HG02852 (cell line): ENCODE measurements around the gene EIF3I.
A peak's percentile ranks its signal among the peaks of the same experiment; 100 is the strongest.
"Not testable (repeated sequence)": the region's sequence is repeated elsewhere in the genome, so short reads cannot be mapped to it uniquely, and the experiment has no call there.

ENCODE experiments used
- ATAC-seq: cut with Tn5 transposase; IDR thresholded peaks from one replicate; pipeline ENCODE4 v1.9.1; 2021; ENCODE audit warnings: mild to moderate bottlenecking, moderate library complexity; ENCODE audit not compliant: unreplicated experiment

Gene EIF3I

GRCh38 chr1:32231843-32232432 is 9.7 kb downstream of the EIF3I start:
- no peak for ATAC-seq

GRCh38 chr1:32232558-32233304 is 10.5 kb downstream of the EIF3I start:
- ATAC-seq, result no peak

- ATAC-seq, result no peak
These were observed 12.6 kb downstream of the EIF3I start for GRCh38 chr1:32234792-32235191.

GRCh38 chr1:32239337-32239736 is 17.1 kb downstream of the EIF3I start:
- no peak for ATAC-seq

GRCh38 chr1:32239790-32240139 is 17.6 kb downstream of the EIF3I start:
- no peak for ATAC-seq

- ATAC-seq, result no peak
These were observed 18.1 kb downstream of the EIF3I start for GRCh38 chr1:32240140-32240951.

GRCh38 chr1:32241001-32241763 is 19.0 kb downstream of the EIF3I start:
- ATAC-seq, result no peak

- no peak for ATAC-seq
These were observed 20.2 kb downstream of the EIF3I start for GRCh38 chr1:32242341-32242851.

- ATAC-seq, result no peak
These were observed 24.7 kb downstream of the EIF3I start, which contains the start of gene FAM167B for GRCh38 chr1:32246888-32247273. TSS of gene FAM167B (plus strand) at chr1:32247222. CDS start at chr1:32247422, 200 bp downstream.

GRCh38 chr1:32247452-32247851 is 25.2 kb downstream of the EIF3I start:
- no peak for ATAC-seq

- peak; percentile 37 for ATAC-seq
These were observed 26.0 kb downstream of the EIF3I start for GRCh38 chr1:32247983-32248889.

GRCh38 chr1:32249831-32250525 is 27.8 kb downstream of the EIF3I start:
- peak; percentile 57 for ATAC-seq

GRCh38 chr1:32250893-32251716 is 28.9 kb downstream of the EIF3I start, which contains the start of gene LCK:
TSS of gene LCK (plus strand) at chr1:32251265. CDS start at chr1:32274330, 23,065 bp downstream.
- no peak for ATAC-seq

- no peak for ATAC-seq
These were observed 33.2 kb downstream of the EIF3I start for GRCh38 chr1:32255072-32256071.

GRCh38 chr1:32256473-32257226 is 34.4 kb downstream of the EIF3I start:
- ATAC-seq, result no peak

- no peak for ATAC-seq
These were observed 35.0 kb downstream of the EIF3I start for GRCh38 chr1:32257227-32257508.

GRCh38 chr1:32263236-32263593 is 41.0 kb downstream of the EIF3I start:
- not testable (repeated sequence) for ATAC-seq
